GM12878 (cell line): ENCODE results near the gene CNGA1. TPM values are rescaled to one million over a fixed set of nuclear protein-coding genes. Genes with fewer than 3 reads are reported as not detected.

Source experiments
- ATAC-seq: fragments of 200-7000 bp; cut with Tn5 transposase; 3 replicates; pipeline ENCODE4 v1.9.1; 2020; ENCODE audit warnings: mild to moderate bottlenecking, moderate library complexity
- BruUV-seq: library from RNA; stranded (reverse); fragments of 400-500 nt; replicated peaks from 2 replicates; lab custom pipeline; 2021; lab: Mats Ljungman, UMichigan
- CTCF ChIA-PET: fragments of 300-600 bp; sonication (Branson Sonifier 250); formaldehyde crosslinking; extraction: SDS; loops from one replicate; lab custom pipeline; 2021; ENCODE audit warnings: inconsistent platforms; lab: Yijun Ruan, JAX
- POLR2A ChIA-PET: fragments of 350-600 bp; formaldehyde crosslinking; extraction: SDS; loops from one replicate; lab custom pipeline; 2021; ENCODE audit warnings: inconsistent platforms; lab: Charles Lee
- RAD21 ChIA-PET: fragments of 300-600 bp; sonication (Branson Sonifier 250); formaldehyde crosslinking; loops from one replicate; lab custom pipeline; 2023; ENCODE audit warnings: antibody characterized with exemption; ENCODE audit not compliant: unreplicated experiment; lab: Charles Lee
- SMC1A ChIA-PET: fragments of 300-600 bp; sonication (Branson Sonifier 250); formaldehyde crosslinking; loops from one replicate; lab custom pipeline; 2023; ENCODE audit not compliant: unreplicated experiment, uncharacterized antibody; lab: Charles Lee
- DNase-seq: peaks from one replicate; pipeline ENCODE4 v3.0.0-alpha.2; 2011; ENCODE audit warnings: low read depth, low spot score
- FAIRE-seq: peaks from 3 replicates; lab custom pipeline; 2011; peaks lifted over from hg19 to GRCh38; lab: Jason Lieb, UNC
- H2AFZ ChIP-seq: 2 replicates; pipeline ENCODE4 v1.6.0; 2011; ENCODE audit warnings: low read depth, low read length, control low read depth; ENCODE audit not compliant: control insufficient read depth
- H3K27ac ChIP-seq: 2 replicates; pipeline ENCODE4 v1.5.1; 2011; ENCODE audit warnings: control low read depth; ENCODE audit not compliant: control insufficient read depth, insufficient read depth
- H3K27me3 ChIP-seq, 2 experiments: replicated peaks in 1 of 2; 2 replicates each; pipeline versions ENCODE4 v1.6.0 to v1.6.1; 2011; ENCODE audit warnings: low read length in 1 of 2; ENCODE audit not compliant: control insufficient read depth in 2 of 2, insufficient read depth in 2 of 2
- H3K36me3 ChIP-seq, 2 experiments: 2 replicates each; pipeline ENCODE4 v1.5.1; 2011; ENCODE audit warnings: low read length in 1 of 2; ENCODE audit not compliant: control insufficient read depth in 2 of 2, insufficient read depth in 2 of 2
- H3K4me1 ChIP-seq: 2 replicates; pipeline ENCODE4 v1.6.1; 2011; ENCODE audit warnings: mild to moderate bottlenecking, low read length, moderate library complexity, mixed read lengths; ENCODE audit not compliant: control insufficient read depth, insufficient read depth
- H3K4me2 ChIP-seq: 2 replicates; pipeline ENCODE4 v1.6.0; 2011; ENCODE audit warnings: control low read depth; ENCODE audit not compliant: control insufficient read depth, insufficient read depth
- H3K4me3 ChIP-seq: fragments of 200-600 bp; sonication (generic); 2 replicates; pipeline ENCODE4 v1.5.1; 2016
- H3K79me2 ChIP-seq: 2 replicates; pipeline ENCODE4 v1.6.0; 2011; ENCODE audit warnings: low read length; ENCODE audit not compliant: control insufficient read depth, insufficient read depth
- H3K9ac ChIP-seq: 2 replicates; pipeline ENCODE4 v1.8.0; 2011; ENCODE audit warnings: low read length, control low read depth, mixed read lengths; ENCODE audit not compliant: control insufficient read depth, insufficient read depth
- H3K9me3 ChIP-seq: replicated peaks from 3 replicates; pipeline ENCODE4 v1.5.1; 2011; ENCODE audit warnings: mild to moderate bottlenecking, low read length; ENCODE audit not compliant: control insufficient read depth, insufficient read depth
- H4K20me1 ChIP-seq: 2 replicates; pipeline ENCODE4 v1.6.0; 2011; ENCODE audit not compliant: control insufficient read depth, insufficient read depth
- EED ChIP-seq: sonication (generic); IDR thresholded peaks from 2 replicates; pipeline ENCODE4 v1.6.1; 2016; ENCODE audit warnings: antibody characterized with exemption, low read depth
- EGR1 ChIP-seq, 2 experiments: IDR thresholded peaks; 1 replicate in 1 of 2; 2 replicates in 1 of 2; pipeline ENCODE4 v1.6.1; 2011 to 2012; ENCODE audit warnings: low read depth in 2 of 2, low read length in 2 of 2, borderline replicate concordance in 1 of 2, mild to moderate bottlenecking in 1 of 2, moderate library complexity in 1 of 2
- IRF5 ChIP-seq: fragments of 450-650 bp; IDR thresholded peaks from 2 replicates; pipeline ENCODE4 v1.6.1; 2017; ENCODE audit warnings: borderline replicate concordance
- KDM1A ChIP-seq: fragments of 200-600 bp; sonication (generic); IDR thresholded peaks from 2 replicates; pipeline ENCODE4 v1.6.1; 2016; ENCODE audit warnings: borderline replicate concordance
- LARP7 ChIP-seq: fragments of 450-650 bp; IDR thresholded peaks from 2 replicates; pipeline ENCODE4 v1.6.1; 2017; ENCODE audit warnings: mild to moderate bottlenecking
- MLLT1 ChIP-seq: fragments of 450-650 bp; IDR thresholded peaks from 2 replicates; pipeline ENCODE4 v1.6.1; 2016; ENCODE audit warnings: mild to moderate bottlenecking
- RFX5 ChIP-seq: IDR thresholded peaks from 2 replicates; pipeline ENCODE4 v1.6.1; 2011; ENCODE audit warnings: low read depth, low read length, improper control_type of control experiment
- SIN3A ChIP-seq: IDR thresholded peaks from 2 replicates; pipeline ENCODE4 v1.6.1; 2012; ENCODE audit warnings: low read depth, low read length, improper control_type of control experiment
- SMAD5 ChIP-seq: IDR thresholded peaks from 2 replicates; pipeline ENCODE4 v1.6.1; 2016; ENCODE audit warnings: antibody characterized with exemption, low read depth
- SPI1 ChIP-seq: IDR thresholded peaks from 2 replicates; pipeline ENCODE4 v1.6.1; 2011; ENCODE audit warnings: low read depth, mild to moderate bottlenecking, low read length, moderate library complexity, borderline replicate concordance; ENCODE audit not compliant: insufficient read depth
- TAF1 ChIP-seq: IDR thresholded peaks from 2 replicates; pipeline ENCODE4 v1.6.1; 2011; ENCODE audit warnings: mild to moderate bottlenecking, low read depth, low read length, borderline replicate concordance
- ZNF217 ChIP-seq: fragments of 450-650 bp; IDR thresholded peaks from 2 replicates; pipeline ENCODE4 v1.6.1; 2017; ENCODE audit warnings: antibody characterized with exemption, mild to moderate bottlenecking
- ZNF622 ChIP-seq: fragments of 450-650 bp; IDR thresholded peaks from 2 replicates; pipeline ENCODE4 v1.6.1; 2017; ENCODE audit warnings: mild to moderate bottlenecking, inconsistent platforms
- WGBS: methylation state at CpG from one replicate; pipeline ENCODE4 v1.1.6; 2016; ENCODE audit warnings: low lambda C conversion rate; ENCODE audit not compliant: insufficient replicate concordance, insufficient coverage; ENCODE audit errors: missing lambda C conversion rate; 5-methylcytosine and 5-hydroxymethylcytosine counted together
- in situ Hi-C: fragments of 300-500 bp; cut with MboI; formaldehyde crosslinking; loops from 9 replicates; pipeline ENCODE4 v1.14.3; 2018; ENCODE audit warnings: mixed read lengths
- intact Hi-C: fragments of 100-400 bp; cut with micrococcal nuclease; formaldehyde crosslinking; loops from one replicate; pipeline ENCODE4 v1.14.2; 2022; ENCODE audit not compliant: unreplicated experiment
- polyA plus RNA-seq, 11 experiments: library from polyadenylated mRNA; depleted of rRNA in 4 of 11; unstranded in 6 of 11; stranded (reverse) in 5 of 11; fragments of >200 nt; fragmentation: Nextera tagmentation in 4 of 11; fragmentation: Illumina TruSeq in 1 of 11; extraction: Ambion mirVana in 4 of 11; extraction: Trizol in 1 of 11; gene quantifications; 1 replicate in 1 of 11; 2 replicates in 10 of 11; pipeline versions ENCODE4 v1.2.1 to v1.2.3, GENCODE V29; 2011 to 2016; ENCODE audit warnings: inconsistent platforms in 2 of 11, missing spikeins in 2 of 11, low read depth in 1 of 11
- total RNA-seq, 4 experiments: library from RNA; depleted of rRNA in 3 of 4; stranded (reverse); fragments of >200 nt in 3 of 4; fragmentation: Illumina TruSeq in 1 of 4; extraction: Trizol in 1 of 4; gene quantifications; 2 replicates each; pipeline versions ENCODE4 v1.2.1 to v1.2.3, GENCODE V29; 2013 to 2021

The CNGA1 gene
- total and polyA plus RNA-seq, 10 of the 15 experiments (the other 5 are each of a cell fraction or from before 2014, with no cell fraction given) = 0.38 to 14.2 (median 5.1) TPM

GRCh38 chr4:48015678-48016077, 803 bp downstream of the CNGA1 start:
- Histone ChIP-seq H2AFZ (no peak overlapping the region), H3K4me3 (peak overlapping the region; percentile 89)

More at GRCh38 chr4:48015678-48016077, 803 bp downstream of the CNGA1 start:
- no TSS peak for BruUV-seq
- CTCF ChIA-PET = interaction anchor here (0.6 to 1.7 kb wide), 5 partner anchors 13 to 72 kb away, joined by 3 to 7 read pairs (median 4); no protein-coding TSS in a partner anchor
- ATAC-seq = no peak
- H3K79me2 ChIP-seq = no peaks in the 10 kb centered on the region
- TF ChIP-seq SMAD5 (no peak), ZNF622 (no peak), SPI1 (no peak), TAF1 (no peak), RFX5 (no peak), SIN3A (no peak), LARP7 (no peak), ZNF217 (no peak), IRF5 (no peak), MLLT1 (no peak), EED (no peak), EGR1 (IDR thresholded peaks at IDR 0.05; ENCODE audit: borderline replicate concordance in 1 of 2, low read depth in 2 of 2, low read length in 2 of 2) (no peak), KDM1A (no peak)
- TF ChIP-seq, all 136 proteins: peak for 0
- DNase-seq (no peak), FAIRE-seq (no peak)
- in situ Hi-C loops = no loop called here
- Histone ChIP-seq H3K4me2 (peak overlapping the region; percentile 96; the same call in 1 of the 2 replicates), H3K36me3 (no peaks in the 10 kb centered on the region), H3K27me3 (no peaks in the 10 kb centered on the region; a peak in 1 of 4 replicates), H4K20me1 (no peaks in the 10 kb centered on the region), H3K27ac (no peak overlapping the region), H3K9me3 (no peaks in the 10 kb centered on the region; the same call in 1 of the 3 replicates), H3K4me1 (no peaks in the 10 kb centered on the region), H3K9ac (no peak overlapping the region; the same call in 1 of the 2 replicates)
- ChIA-PET SMC1A (no interaction called here), POLR2A (no interaction called here), RAD21 (interaction anchor here (1.5 kb wide), 1 partner anchor 32 kb away, joined by 4 read pairs; no protein-coding TSS in a partner anchor)
- WGBS = 79% methylated on average over 5 of the region's 5 CpGs
- intact Hi-C loops = loop anchor here (1.0 kb wide), 1 partner anchor 72 kb away; no protein-coding TSS in a partner anchor
